ENCODE measurements around the gene MYL12A. TPM values are rescaled to one million over a fixed set of nuclear protein-coding genes. Genes with fewer than 3 reads are reported as not detected.

MYL12A gene
- total and polyA plus RNA-seq, 2 of the 13 experiments (the other 11 are each of a cell fraction or from before 2014, with no cell fraction given) = 261 to 277 TPM

GRCh38 chr18:3217948-3218647 is 29.5 kb upstream of the MYL12A start (continued):
- TF ChIP-seq CSRNP2 (CRISPR knock-in tag; conservative IDR thresholded peaks at IDR 0.05; ENCODE audit: low read depth) (no peak), BHLHE40 (IDR thresholded peaks at IDR 0.05; ENCODE audit: low read length) (no peak), ZNF383 (CRISPR knock-in tag; IDR thresholded peaks at IDR 0.05; ENCODE audit: borderline replicate concordance) (no peak), CHCHD3 (CRISPR knock-in tag; IDR thresholded peaks at IDR 0.05) (no peak), ZNF619 (CRISPR knock-in tag; IDR thresholded peaks at IDR 0.05) (no peak), THAP8 (CRISPR knock-in tag; IDR thresholded peaks at IDR 0.05; ENCODE audit: borderline replicate concordance) (no peak), ZNF558 (CRISPR knock-in tag; IDR thresholded peaks at IDR 0.05; ENCODE audit: borderline replicate concordance) (no peak), FIP1L1 (IDR thresholded peaks at IDR 0.05; ENCODE audit: borderline replicate concordance, insufficient read depth, low read depth, low read length) (no peak), E2F1 (CRISPR knock-in tag; IDR thresholded peaks at IDR 0.05) (no peak), ZNF709 (CRISPR knock-in tag; IDR thresholded peaks at IDR 0.05) (no peak), MBNL3 (CRISPR knock-in tag; conservative IDR thresholded peaks at IDR 0.05) (no peak), FOSL2 (CRISPR knock-in tag; IDR thresholded peaks at IDR 0.05) (peak; percentile 62), ZNF317 (CRISPR knock-in tag; IDR thresholded peaks at IDR 0.05) (no peak), GMEB1 (CRISPR knock-in tag; IDR thresholded peaks at IDR 0.05; ENCODE audit: borderline replicate concordance) (no peak), PLSCR1 (CRISPR knock-in tag; IDR thresholded peaks at IDR 0.05; ENCODE audit: borderline replicate concordance) (no peak), ERF (CRISPR knock-in tag; IDR thresholded peaks at IDR 0.05) (0 out of 2 replicates have a peak, but pooled peaks have one; percentile 26), HNRNPK (IDR thresholded peaks at IDR 0.05; ENCODE audit: low read depth, low read length, poor library complexity, severe bottlenecking) (no peak), ZSCAN21 (CRISPR knock-in tag; IDR thresholded peaks at IDR 0.05; ENCODE audit: borderline replicate concordance) (no peak), SAP130 (CRISPR knock-in tag; IDR thresholded peaks at IDR 0.05; ENCODE audit: low read depth) (peak; percentile 94), ADNP (CRISPR knock-in tag; IDR thresholded peaks at IDR 0.05) (no peak), ZFP37 (CRISPR knock-in tag; IDR thresholded peaks at IDR 0.05; ENCODE audit: borderline replicate concordance) (no peak), SRY (CRISPR knock-in tag; IDR thresholded peaks at IDR 0.05) (no peak), ZNF703 (CRISPR knock-in tag; IDR thresholded peaks at IDR 0.05; ENCODE audit: borderline replicate concordance) (no peak), BRCA1 (CRISPR knock-in tag; IDR thresholded peaks at IDR 0.05) (no peak), PLRG1 (conservative IDR thresholded peaks at IDR 0.05) (no peak), ATF7-NPFF (CRISPR knock-in tag; IDR thresholded peaks at IDR 0.05; ENCODE audit: low read depth) (no peak)
